SK-N-MC (cell line): Measurements from ENCODE around the gene PRKCZ.

Experiments
- EZH2 ChIP-seq: fragments of 200-600 bp; sonication (generic); IDR thresholded peaks from one replicate; pipeline ENCODE4 v1.6.1; 2017; ENCODE audit warnings: antibody characterized with exemption
- POLR2AphosphoS5 ChIP-seq: IDR thresholded peaks from 2 replicates; pipeline ENCODE4 v1.6.1; 2012; ENCODE audit warnings: mild to moderate bottlenecking, low read depth, low read length, borderline replicate concordance

GRCh38 chr1:2065699-2066098, 15.5 kb downstream of the PRKCZ start:
- no peak for TF ChIP-seq POLR2AphosphoS5
- TF ChIP-seq EZH2 = no peak
